Natural killer cell (primary cell): ENCODE measurements around the gene KCNQ1OT1. TPM values are rescaled to one million over a fixed set of nuclear protein-coding genes. Genes with fewer than 3 reads are reported as not detected.

Experiments
- ATAC-seq, 3 donors: fragments of 150-1000 bp in 2 of 3; fragments of 200-7000 bp in 1 of 3; cut with Tn5 transposase; 1 replicate in 1 of 3; 2 replicates in 2 of 3; pipeline ENCODE4 v1.10.0; 2021; ENCODE audit warnings: mild to moderate bottlenecking in 2 of 3, moderate library complexity in 2 of 3
- DNase-seq, 2 donors: peaks; one replicate each; pipeline versions ENCODE4 v3.0.0 to v3.0.0-alpha.2; 2013 to 2021; ENCODE audit warnings: mixed read lengths in 1 of 2
- H3K27ac ChIP-seq: one replicate; pipeline ENCODE4 v1.5.1; 2013; ENCODE audit warnings: mild to moderate bottlenecking, low read length
- H3K27me3 ChIP-seq: one replicate; pipeline ENCODE4 v1.6.1; 2013; ENCODE audit warnings: low read length; ENCODE audit not compliant: control insufficient read depth, insufficient read depth
- H3K36me3 ChIP-seq: one replicate; pipeline ENCODE4 v1.6.1; 2013; ENCODE audit warnings: low read length; ENCODE audit not compliant: control insufficient read depth, insufficient read depth
- H3K4me1 ChIP-seq: one replicate; pipeline ENCODE4 v1.6.1; 2013; ENCODE audit warnings: low read length; ENCODE audit not compliant: control insufficient read depth, insufficient read depth
- H3K4me3 ChIP-seq: one replicate; pipeline ENCODE4 v1.5.1; 2013; ENCODE audit warnings: low read length
- H3K9me3 ChIP-seq: one replicate; pipeline ENCODE4 v1.6.1; 2013; ENCODE audit warnings: low read length; ENCODE audit not compliant: control insufficient read depth, insufficient read depth
- H3K27ac Mint-ChIP-seq, 2 donors: one replicate each; pipeline ENCODE4 v1.8.0; 2022; ENCODE audit warnings: mild to moderate bottlenecking in 2 of 2, mixed read lengths in 2 of 2, moderate library complexity in 1 of 2
- H3K27me3 Mint-ChIP-seq, 2 donors: one replicate each; pipeline ENCODE4 v1.8.0; 2022; ENCODE audit warnings: low read depth in 2 of 2, mixed read lengths in 2 of 2
- H3K36me3 Mint-ChIP-seq: one replicate; pipeline ENCODE4 v1.8.0; 2022; ENCODE audit warnings: mixed read lengths
- H3K4me1 Mint-ChIP-seq, 2 donors: one replicate each; pipeline ENCODE4 v1.8.0; 2022; ENCODE audit warnings: mixed read lengths in 2 of 2
- H3K4me3 Mint-ChIP-seq: one replicate; pipeline ENCODE4 v1.8.0; 2022; ENCODE audit warnings: mild to moderate bottlenecking, moderate library complexity, mixed read lengths
- H3K9me3 Mint-ChIP-seq, 2 donors: one replicate each; pipeline ENCODE4 v1.8.0; 2022; ENCODE audit warnings: mixed read lengths in 2 of 2
- WGBS: methylation state at CpG from one replicate; pipeline ENCODE4 v1.1.7; 2013; ENCODE audit warnings: missing lambda C conversion rate; ENCODE audit not compliant: insufficient coverage; 5-methylcytosine and 5-hydroxymethylcytosine counted together
- intact Hi-C: fragments of 100-400 bp; cut with micrococcal nuclease; formaldehyde crosslinking; loops from one replicate; pipeline ENCODE4 v1.14.2; 2022
- total RNA-seq, 4 donors: library from RNA; stranded (reverse); fragments of 120-200 nt in 1 of 4; gene quantifications; one replicate each; pipeline versions ENCODE4 v1.2.3 to v1.2.4, GENCODE V29; 2013 to 2022
- TF ChIP-seq, protein P1 (sequence below): fragments of 200-600 bp; IDR thresholded peaks from one replicate; pipeline ENCODE4 v1.8.0; 2022; ENCODE audit warnings: antibody characterized with exemption

The KCNQ1OT1 gene
- total RNA-seq, 3 donors from 2014 or later (not counting 1 experiment from before 2014, with no cell fraction given) = 0.72 to 0.78 (median 0.75) TPM

DNA sequence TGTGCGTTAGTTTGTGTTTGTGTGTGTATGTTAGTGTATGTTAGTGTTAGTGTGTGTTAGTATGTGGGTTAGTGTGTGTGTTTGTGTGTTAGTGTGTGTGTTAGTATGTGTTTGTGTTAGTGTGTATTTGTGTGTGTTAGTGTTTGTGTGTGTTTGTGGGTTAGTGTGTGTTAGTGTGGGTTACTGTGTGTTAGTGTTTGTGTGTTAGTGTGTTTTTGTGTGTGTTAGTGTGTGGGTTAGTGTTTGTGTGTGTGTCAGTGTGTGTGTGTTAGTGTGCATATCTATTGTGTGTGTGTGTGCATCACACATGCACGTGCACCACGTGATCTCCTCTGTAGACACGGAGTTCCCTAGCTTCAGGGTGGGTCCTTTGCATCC is 115.4 kb downstream of the KCNQ1OT1 start:
- no peaks in the 10 kb centered on the region for H3K9me3 ChIP-seq
- H3K4me3 ChIP-seq = no peak overlapping the region
- H3K36me3 Mint-ChIP-seq = no peaks in the 10 kb centered on the region
- intact Hi-C loops = no loop called here
- H3K4me1 ChIP-seq = no peaks in the 10 kb centered on the region
- no peaks in the 10 kb centered on the region for H3K4me1 Mint-ChIP-seq
- H3K27ac Mint-ChIP-seq = no peak overlapping the region
- H3K27ac ChIP-seq = no peak overlapping the region
- H3K27me3 ChIP-seq = no peaks in the 10 kb centered on the region
- H3K36me3 ChIP-seq = no peaks in the 10 kb centered on the region
- H3K4me3 Mint-ChIP-seq = no peak overlapping the region
- H3K27me3 Mint-ChIP-seq = no peaks in the 10 kb centered on the region
- H3K9me3 Mint-ChIP-seq = no peaks in the 10 kb centered on the region
- 70% methylated on average over 4 of the region's 4 CpGs for WGBS
- DNase-seq (no peak), ATAC-seq (no peak)
- TF ChIP-seq, protein P1, sequence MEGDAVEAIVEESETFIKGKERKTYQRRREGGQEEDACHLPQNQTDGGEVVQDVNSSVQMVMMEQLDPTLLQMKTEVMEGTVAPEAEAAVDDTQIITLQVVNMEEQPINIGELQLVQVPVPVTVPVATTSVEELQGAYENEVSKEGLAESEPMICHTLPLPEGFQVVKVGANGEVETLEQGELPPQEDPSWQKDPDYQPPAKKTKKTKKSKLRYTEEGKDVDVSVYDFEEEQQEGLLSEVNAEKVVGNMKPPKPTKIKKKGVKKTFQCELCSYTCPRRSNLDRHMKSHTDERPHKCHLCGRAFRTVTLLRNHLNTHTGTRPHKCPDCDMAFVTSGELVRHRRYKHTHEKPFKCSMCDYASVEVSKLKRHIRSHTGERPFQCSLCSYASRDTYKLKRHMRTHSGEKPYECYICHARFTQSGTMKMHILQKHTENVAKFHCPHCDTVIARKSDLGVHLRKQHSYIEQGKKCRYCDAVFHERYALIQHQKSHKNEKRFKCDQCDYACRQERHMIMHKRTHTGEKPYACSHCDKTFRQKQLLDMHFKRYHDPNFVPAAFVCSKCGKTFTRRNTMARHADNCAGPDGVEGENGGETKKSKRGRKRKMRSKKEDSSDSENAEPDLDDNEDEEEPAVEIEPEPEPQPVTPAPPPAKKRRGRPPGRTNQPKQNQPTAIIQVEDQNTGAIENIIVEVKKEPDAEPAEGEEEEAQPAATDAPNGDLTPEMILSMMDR = no peak

- WGBS = 89% methylated on average over 6 of the region's 6 CpGs
These were observed 116.2 kb downstream of the KCNQ1OT1 start for GRCh38 chr11:2583605-2583958.

GRCh38 chr11:2582946-2583604 is 116.7 kb downstream of the KCNQ1OT1 start:
- Mint-ChIP-seq H3K36me3 (no peaks in the 10 kb centered on the region), H3K27me3 (no peaks in the 10 kb centered on the region), H3K27ac (no peak overlapping the region), H3K4me1 (no peaks in the 10 kb centered on the region), H3K4me3 (no peak overlapping the region), H3K9me3 (no peaks in the 10 kb centered on the region)
- H3K27ac ChIP-seq = no peak overlapping the region
- H3K36me3 ChIP-seq = no peaks in the 10 kb centered on the region
- H3K27me3 ChIP-seq = no peaks in the 10 kb centered on the region
- no peak for ATAC-seq
- no peaks in the 10 kb centered on the region for H3K9me3 ChIP-seq
- no peaks in the 10 kb centered on the region for H3K4me1 ChIP-seq
- intact Hi-C loops = no loop called here
- no peak for DNase-seq
- TF ChIP-seq, protein P1 = no peak
- WGBS = 89% methylated on average over 33 of the region's 33 CpGs
- no peak overlapping the region for H3K4me3 ChIP-seq

More at GRCh38 chr11:2583605-2583958, 116.2 kb downstream of the KCNQ1OT1 start:
- Histone ChIP-seq H3K4me3 (no peak overlapping the region), H3K9me3 (no peaks in the 10 kb centered on the region), H3K27me3 (no peaks in the 10 kb centered on the region), H3K36me3 (no peaks in the 10 kb centered on the region), H3K27ac (no peak overlapping the region), H3K4me1 (no peaks in the 10 kb centered on the region)
- H3K27ac Mint-ChIP-seq = no peak overlapping the region
- DNase-seq (peak in 1 of 2 donors; percentile 13), ATAC-seq (no peak)
- no peaks in the 10 kb centered on the region for H3K36me3 Mint-ChIP-seq
- TF ChIP-seq, protein P1 = no peak
- no peaks in the 10 kb centered on the region for H3K27me3 Mint-ChIP-seq
- H3K4me3 Mint-ChIP-seq = no peak overlapping the region
- H3K4me1 Mint-ChIP-seq = no peaks in the 10 kb centered on the region
- intact Hi-C loops = no loop called here
- H3K9me3 Mint-ChIP-seq = no peaks in the 10 kb centered on the region

DNA sequence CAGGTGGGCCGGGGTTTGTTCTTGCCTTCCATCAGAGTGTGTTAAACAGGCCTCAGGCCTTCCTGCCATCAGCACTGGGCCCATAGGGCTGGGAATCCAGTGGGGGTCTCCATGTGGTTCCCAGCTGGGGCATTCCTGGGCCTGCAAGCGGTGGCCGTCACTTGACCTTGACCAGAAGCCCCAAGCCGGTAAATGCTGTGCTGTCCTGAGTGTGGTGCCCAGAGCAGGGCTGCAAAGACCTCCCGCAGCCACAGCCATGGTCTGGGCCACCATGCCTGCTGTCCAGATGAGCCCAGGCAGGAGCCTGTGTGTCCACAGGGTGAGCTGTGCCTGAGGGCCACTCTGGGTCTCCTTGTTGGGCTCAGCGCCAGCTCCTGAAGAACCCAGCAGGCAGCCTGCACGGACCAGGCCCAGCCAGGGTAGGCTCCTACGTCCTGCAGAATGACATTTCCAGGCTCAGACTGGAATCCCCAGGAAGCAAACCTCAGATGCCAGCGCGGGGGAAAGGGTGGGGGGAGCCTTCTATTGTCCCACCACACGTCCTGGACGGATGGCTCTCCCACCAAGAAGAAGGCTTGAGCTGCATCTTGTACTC is 117.3 kb downstream of the KCNQ1OT1 start:
- Mint-ChIP-seq H3K27me3 (no peaks in the 10 kb centered on the region), H3K4me3 (no peak overlapping the region), H3K4me1 (no peaks in the 10 kb centered on the region), H3K9me3 (no peaks in the 10 kb centered on the region), H3K27ac (no peak overlapping the region), H3K36me3 (no peaks in the 10 kb centered on the region)
- Histone ChIP-seq H3K4me1 (no peaks in the 10 kb centered on the region), H3K27me3 (no peaks in the 10 kb centered on the region), H3K4me3 (no peak overlapping the region), H3K36me3 (no peaks in the 10 kb centered on the region), H3K9me3 (no peaks in the 10 kb centered on the region), H3K27ac (no peak overlapping the region)
- no peak for ATAC-seq
- peak in 1 of 2 donors; percentile 10 for DNase-seq
- intact Hi-C loops = no loop called here
- TF ChIP-seq, protein P1 = no peak
- 91% methylated on average over 12 of the region's 12 CpGs for WGBS
